Mesothelial cell of epicardium (in vitro differentiated cells): ENCODE results near the gene PARP8. TPM values are rescaled to one million over a fixed set of nuclear protein-coding genes. Genes with fewer than 3 reads are reported as not detected.

Experiments
- DNase-seq, 2 experiments: peaks; one replicate each; pipeline ENCODE4 v3.0.0; 2021; ENCODE audit warnings: low spot score in 2 of 2; ENCODE audit not compliant: unreplicated experiment in 2 of 2
- H3K27ac Mint-ChIP-seq: 2 replicates; pipeline ENCODE4 v1.8.0; 2021; ENCODE audit warnings: mixed read lengths
- H3K27me3 Mint-ChIP-seq: 2 replicates; pipeline ENCODE4 v1.8.0; 2021; ENCODE audit warnings: low read depth, mixed read lengths
- H3K36me3 Mint-ChIP-seq: 2 replicates; pipeline ENCODE4 v1.8.0; 2021; ENCODE audit warnings: mixed read lengths
- H3K4me1 Mint-ChIP-seq: 2 replicates; pipeline ENCODE4 v1.8.0; 2021; ENCODE audit warnings: mixed read lengths
- H3K4me3 Mint-ChIP-seq: 2 replicates; pipeline ENCODE4 v1.8.0; 2021; ENCODE audit warnings: mild to moderate bottlenecking, moderate library complexity, mixed read lengths
- H3K9me3 Mint-ChIP-seq: 2 replicates; pipeline ENCODE4 v1.8.0; 2021; ENCODE audit warnings: mixed read lengths
- total RNA-seq: library from RNA; stranded (reverse); gene quantifications from 3 replicates; pipeline ENCODE4 v1.2.1, GENCODE V29; 2021
- TF ChIP-seq, protein P1 (sequence below): fragments of 200-600 bp; sonication (generic); IDR thresholded peaks from one replicate; pipeline ENCODE4 v1.5.0; 2021; ENCODE audit warnings: antibody characterized with exemption; ENCODE audit not compliant: unreplicated experiment

Gene PARP8
- total RNA-seq, 1 donor from 2014 or later, result 27.5 TPM

DNA sequence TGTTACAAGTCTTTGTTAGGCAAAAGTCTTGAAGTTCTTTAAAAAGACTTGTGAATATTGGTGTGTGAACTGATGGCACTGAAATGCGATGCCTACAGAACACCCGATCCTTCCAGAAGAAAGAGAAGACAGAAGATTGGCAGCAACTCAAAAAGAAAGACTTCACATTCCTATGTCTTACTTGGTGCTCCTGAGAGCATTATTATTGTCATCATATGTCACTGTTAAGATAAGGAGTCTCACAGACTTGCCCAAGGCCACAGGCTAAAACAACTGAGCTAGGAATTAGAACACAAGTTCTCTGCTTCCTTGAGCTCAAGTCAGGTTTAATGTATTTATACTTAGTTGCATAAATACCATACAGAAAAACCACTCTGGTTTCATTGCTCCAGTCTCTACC is 198.0 kb downstream of the PARP8 start:
- no peak overlapping the region for H3K4me3 Mint-ChIP-seq
- no peaks in the 10 kb centered on the region for H3K36me3 Mint-ChIP-seq
- peaks cover 6% of the 10 kb centered on the region for H3K27me3 Mint-ChIP-seq
- TF ChIP-seq, protein P1, sequence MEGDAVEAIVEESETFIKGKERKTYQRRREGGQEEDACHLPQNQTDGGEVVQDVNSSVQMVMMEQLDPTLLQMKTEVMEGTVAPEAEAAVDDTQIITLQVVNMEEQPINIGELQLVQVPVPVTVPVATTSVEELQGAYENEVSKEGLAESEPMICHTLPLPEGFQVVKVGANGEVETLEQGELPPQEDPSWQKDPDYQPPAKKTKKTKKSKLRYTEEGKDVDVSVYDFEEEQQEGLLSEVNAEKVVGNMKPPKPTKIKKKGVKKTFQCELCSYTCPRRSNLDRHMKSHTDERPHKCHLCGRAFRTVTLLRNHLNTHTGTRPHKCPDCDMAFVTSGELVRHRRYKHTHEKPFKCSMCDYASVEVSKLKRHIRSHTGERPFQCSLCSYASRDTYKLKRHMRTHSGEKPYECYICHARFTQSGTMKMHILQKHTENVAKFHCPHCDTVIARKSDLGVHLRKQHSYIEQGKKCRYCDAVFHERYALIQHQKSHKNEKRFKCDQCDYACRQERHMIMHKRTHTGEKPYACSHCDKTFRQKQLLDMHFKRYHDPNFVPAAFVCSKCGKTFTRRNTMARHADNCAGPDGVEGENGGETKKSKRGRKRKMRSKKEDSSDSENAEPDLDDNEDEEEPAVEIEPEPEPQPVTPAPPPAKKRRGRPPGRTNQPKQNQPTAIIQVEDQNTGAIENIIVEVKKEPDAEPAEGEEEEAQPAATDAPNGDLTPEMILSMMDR, result no peak
- H3K27ac Mint-ChIP-seq, result no peak overlapping the region
- peaks cover 8% of the 10 kb centered on the region for H3K9me3 Mint-ChIP-seq
- DNase-seq, result no peak
- peaks cover 34% of the 10 kb centered on the region for H3K4me1 Mint-ChIP-seq

GRCh38 chr5:50866415-50866814 is 200.0 kb downstream of the PARP8 start:
- DNase-seq, result no peak
- TF ChIP-seq, protein P1, result no peak
- H3K27me3 Mint-ChIP-seq, result no peaks in the 10 kb centered on the region
- no peaks in the 10 kb centered on the region for H3K36me3 Mint-ChIP-seq
- no peak overlapping the region for H3K4me3 Mint-ChIP-seq
- no peaks in the 10 kb centered on the region for H3K9me3 Mint-ChIP-seq
- H3K4me1 Mint-ChIP-seq, result peaks cover 34% of the 10 kb centered on the region
- no peak overlapping the region for H3K27ac Mint-ChIP-seq

GRCh38 chr5:50867140-50867539 is 200.7 kb downstream of the PARP8 start:
- H3K4me3 Mint-ChIP-seq, result no peak overlapping the region
- H3K9me3 Mint-ChIP-seq, result no peaks in the 10 kb centered on the region
- DNase-seq, result no peak
- no peaks in the 10 kb centered on the region for H3K36me3 Mint-ChIP-seq
- H3K27me3 Mint-ChIP-seq, result no peaks in the 10 kb centered on the region
- TF ChIP-seq, protein P1, result no peak
- no peak overlapping the region for H3K27ac Mint-ChIP-seq
- peaks cover 34% of the 10 kb centered on the region for H3K4me1 Mint-ChIP-seq

- no peaks in the 10 kb centered on the region for H3K9me3 Mint-ChIP-seq
- TF ChIP-seq, protein P1, result no peak
- H3K4me1 Mint-ChIP-seq, result peaks cover 10% of the 10 kb centered on the region
- H3K4me3 Mint-ChIP-seq, result no peak overlapping the region
- DNase-seq, result no peak
- no peaks in the 10 kb centered on the region for H3K36me3 Mint-ChIP-seq
- no peak overlapping the region for H3K27ac Mint-ChIP-seq
- H3K27me3 Mint-ChIP-seq, result peaks cover 5% of the 10 kb centered on the region
Measured at GRCh38 chr5:50873595-50874277, 207.3 kb downstream of the PARP8 start.

- Mint-ChIP-seq H3K4me3 (no peak overlapping the region), H3K36me3 (no peaks in the 10 kb centered on the region), H3K27ac (no peak overlapping the region), H3K9me3 (no peaks in the 10 kb centered on the region), H3K27me3 (peaks cover 5% of the 10 kb centered on the region), H3K4me1 (peaks cover 16% of the 10 kb centered on the region)
- TF ChIP-seq, protein P1, result no peak
- DNase-seq, result no peak
Measured at GRCh38 chr5:50874306-50875001, 208.0 kb downstream of the PARP8 start.
